ENCODE results near the gene RHBDL1. TPM values are rescaled to one million over a fixed set of nuclear protein-coding genes. Genes with fewer than 3 reads are reported as not detected.
A peak's percentile ranks its signal among the peaks of the same experiment; 100 is the strongest.

RHBDL1 gene
- total and polyA plus RNA-seq, 2 of the 8 experiments (the other 6 are each of a cell fraction or from before 2014, with no cell fraction given): 4.0 to 8.1 TPM

- Histone ChIP-seq H3K14ac (ENCODE audit: insufficient read length) (no peak overlapping the region), H3K23me2 (ENCODE audit: low read depth, low read length) (peaks cover 8% of the 10 kb centered on the region; the same call in 1 of the 2 replicates), H3K23ac (ENCODE audit: insufficient read length) (no peak overlapping the region), H3K79me1 (ENCODE audit: low read depth, low read length) (no peaks in the 10 kb centered on the region), H3K4ac (replicated peaks; ENCODE audit: insufficient read length, low read depth, low read length) (no peak overlapping the region), H3K9ac (replicated peaks in 1 of 4; ENCODE audit: extremely low read depth in 1 of 4, low read depth in 3 of 4, low read length in 3 of 4) (no peak overlapping the region), H3K36me3 (ENCODE audit: control insufficient read depth in 2 of 4, insufficient read depth in 4 of 4, low read length in 3 of 4) (peaks cover 0 to 21% (median 3%) of the 10 kb centered on the region in 4 experiments; a peak in 4 of 8 replicates), H2BK12ac (ENCODE audit: low read depth, low read length) (no peak overlapping the region), H3K4me1 (replicated peaks in 1 of 4; ENCODE audit: control insufficient read depth in 3 of 4, insufficient read depth in 4 of 4, low read length in 3 of 4) (peaks cover 0 to 34% (median 25%) of the 10 kb centered on the region in 4 experiments; a peak in 6 of 7 replicates), H3K56ac (replicated peaks; ENCODE audit: insufficient read length, low read depth, low read length) (no peak overlapping the region), H3K27ac (ENCODE audit: low read depth, low read length) (no peak overlapping the region), H4K20me1 (replicated peaks in 1 of 2; ENCODE audit: control insufficient read depth in 1 of 2, insufficient read depth in 2 of 2, low read length in 2 of 2) (peaks cover 3 to 10% of the 10 kb centered on the region in 2 experiments), H4K5ac (ENCODE audit: insufficient read length, low read depth, low read length) (no peak overlapping the region), H2AK5ac (ENCODE audit: low read depth, low read length) (no peak overlapping the region), H3K4me2 (ENCODE audit: insufficient read depth in 1 of 2, low read depth in 2 of 2, low read length in 2 of 2) (no peak overlapping the region), H2BK20ac (ENCODE audit: low read length) (no peak overlapping the region), H4K91ac (replicated peaks; ENCODE audit: insufficient read length, low read length) (no peak overlapping the region), H3K4me3 (ENCODE audit: extremely low read depth in 1 of 4, insufficient read depth in 2 of 4, low read depth in 3 of 4, low read length in 4 of 4) (no peak overlapping the region), H3K9me3 (ENCODE audit: insufficient read depth in 2 of 2, low read depth in 1 of 2, low read length in 1 of 2) (no peaks in the 10 kb centered on the region), H3K27me3 (replicated peaks in 1 of 4; ENCODE audit: control insufficient read depth in 3 of 4, extremely low read depth in 1 of 4, insufficient read depth in 3 of 4, low read length in 3 of 4) (no peaks in the 10 kb centered on the region), H2AFZ (ENCODE audit: low read length) (no peak overlapping the region), H3K18ac (ENCODE audit: extremely low read depth, low read length) (no peak overlapping the region), H2BK5ac (ENCODE audit: low read depth, low read length) (no peak overlapping the region), H2BK15ac (ENCODE audit: low read length) (no peak overlapping the region), H3K79me2 (ENCODE audit: control insufficient read depth in 1 of 2, insufficient read depth in 2 of 2, low read length in 2 of 2) (peaks cover 0 to 6% of the 10 kb centered on the region in 2 experiments; a peak in 1 of 4 replicates), H4K8ac (ENCODE audit: extremely low read depth, insufficient read depth, low read length) (peak overlapping the region; percentile 4), H2BK120ac (replicated peaks; ENCODE audit: low read depth, low read length) (no peak overlapping the region)
- ChIA-PET POLR2A (ENCODE audit: partially characterized antibody) (interaction anchor here (0.7 to 2.2 kb wide), 5 partner anchors 11 to 232 kb away, joined by 3 to 5 read pairs (median 4); no protein-coding TSS in a partner anchor), CTCF (ENCODE audit: partially characterized antibody) (interaction anchor here (0.7 kb wide), 1 partner anchor 13 kb away, joined by 3 read pairs; no protein-coding TSS in a partner anchor)
- FAIRE-seq (no peak), DNase-seq (ENCODE audit: low read depth in 1 of 2, low spot score in 2 of 2) (no peak)
- 90% methylated on average over 50 of the region's 67 CpGs; no CpG with 5 or more reads in 1 of the 2 experiments for WGBS, 2 experiments (ENCODE audit: extremely low coverage in 1 of 2, insufficient coverage in 1 of 2, insufficient read length in 1 of 2, insufficient replicate concordance in 2 of 2, low coverage in 1 of 2, low lambda C conversion rate in 2 of 2, missing lambda C conversion rate in 1 of 2)
- TF ChIP-seq TEAD4 (IDR thresholded peaks at IDR 0.05; ENCODE audit: low read depth, low read length) (no peak), RAD21 (IDR thresholded peaks at IDR 0.05 in 1 of 2, conservative IDR thresholded peaks at IDR 0.05 in 1 of 2; ENCODE audit: low read depth in 2 of 2, low read length in 2 of 2) (no peak), ZNF274 (IDR thresholded peaks at IDR 0.05; ENCODE audit: borderline replicate concordance, extremely low read depth, low read length) (no peak), TAF1 (IDR thresholded peaks at IDR 0.05; ENCODE audit: low read depth, low read length) (no peak), POLR2AphosphoS5 (IDR thresholded peaks at IDR 0.05; ENCODE audit: low read depth, low read length) (no peak), POU5F1 (IDR thresholded peaks at IDR 0.05; ENCODE audit: low read depth, low read length) (no peak), RNF2 (IDR thresholded peaks at IDR 0.05; ENCODE audit: borderline replicate concordance, low read depth, low read length, missing control alignments, poor library complexity, severe bottlenecking) (no peak), RBBP5 (IDR thresholded peaks at IDR 0.05; ENCODE audit: borderline replicate concordance, low read depth, low read length) (no peak), EGR1 (IDR thresholded peaks at IDR 0.05; ENCODE audit: borderline replicate concordance, low read depth, low read length) (no peak), BCL11A (IDR thresholded peaks at IDR 0.05; ENCODE audit: low read depth in 2 of 2, low read length in 2 of 2) (no peak), CHD2 (IDR thresholded peaks at IDR 0.05; ENCODE audit: low read length) (no peak), GTF2F1 (IDR thresholded peaks at IDR 0.05; ENCODE audit: borderline replicate concordance, low read depth, low read length) (no peak)
Observed at GRCh38 chr16:632486-633335, 42.8 kb upstream of the RHBDL1 start.
